Neural cell (in vitro differentiated cells): ENCODE measurements around the gene DDX51.

Experiments used
- CTCF ChIP-seq: fragments of 450-650 bp; IDR thresholded peaks from 2 replicates; pipeline ENCODE4 v1.5.1; 2014; ENCODE audit warnings: antibody characterized with exemption, mild to moderate bottlenecking, moderate library complexity; ENCODE audit not compliant: poor library complexity, severe bottlenecking
- EZH2 ChIP-seq: fragments of 200-600, 300-800 bp; shearing (Covaris generic), sonication (generic); IDR thresholded peaks from 2 replicates; pipeline ENCODE4 v1.6.1; 2014; ENCODE audit warnings: antibody characterized with exemption, low read length, borderline replicate concordance, mild to moderate bottlenecking; ENCODE audit not compliant: insufficient read depth, poor library complexity, severe bottlenecking

- TF ChIP-seq EZH2 (no peak), CTCF (no peak)
Measured at GRCh38 chr12:132181570-132182200, 37.6 kb upstream of the DDX51 start.
